ENCODE measurements around the gene CHD1.

DNA sequence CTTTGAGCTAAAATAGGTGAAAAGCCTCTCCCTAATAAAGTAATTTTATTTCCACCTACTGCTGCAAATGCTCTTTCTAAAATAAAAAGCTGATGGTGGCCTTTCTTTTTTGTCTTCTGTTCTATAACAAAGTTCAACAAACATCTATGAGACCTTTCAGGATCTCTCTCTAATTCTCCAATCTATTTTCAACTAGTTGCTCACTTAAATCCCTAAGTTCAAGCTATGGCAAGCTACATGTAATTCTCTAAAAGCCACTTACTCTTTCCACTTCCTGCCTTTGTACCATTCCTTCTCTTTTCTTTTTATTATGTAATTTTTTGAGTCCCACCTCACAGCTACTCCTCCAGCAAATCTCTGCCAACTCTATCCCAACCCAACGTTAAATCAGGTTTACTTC lies 20.9 kb downstream of the CHD1 start:
- no peak for TF ChIP-seq CDX4 (CRISPR knock-in tag; IDR thresholded peaks at IDR 0.05; ENCODE audit: borderline replicate concordance)
- no peak for TF ChIP-seq CTCF (IDR thresholded peaks at IDR 0.05)
- TF ChIP-seq, protein P1, sequence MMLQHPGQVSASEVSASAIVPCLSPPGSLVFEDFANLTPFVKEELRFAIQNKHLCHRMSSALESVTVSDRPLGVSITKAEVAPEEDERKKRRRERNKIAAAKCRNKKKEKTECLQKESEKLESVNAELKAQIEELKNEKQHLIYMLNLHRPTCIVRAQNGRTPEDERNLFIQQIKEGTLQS (CRISPR knock-in tag; conservative IDR thresholded peaks at IDR 0.05): no peak
- no peak for TF ChIP-seq ZNF232 (CRISPR knock-in tag; IDR thresholded peaks at IDR 0.05)
- no peak for TF ChIP-seq MYBL2 (CRISPR knock-in tag; IDR thresholded peaks at IDR 0.05)
- no peak for TF ChIP-seq IRF2 (CRISPR knock-in tag; IDR thresholded peaks at IDR 0.05; ENCODE audit: borderline replicate concordance, low read depth)
- TF ChIP-seq, protein P2, sequence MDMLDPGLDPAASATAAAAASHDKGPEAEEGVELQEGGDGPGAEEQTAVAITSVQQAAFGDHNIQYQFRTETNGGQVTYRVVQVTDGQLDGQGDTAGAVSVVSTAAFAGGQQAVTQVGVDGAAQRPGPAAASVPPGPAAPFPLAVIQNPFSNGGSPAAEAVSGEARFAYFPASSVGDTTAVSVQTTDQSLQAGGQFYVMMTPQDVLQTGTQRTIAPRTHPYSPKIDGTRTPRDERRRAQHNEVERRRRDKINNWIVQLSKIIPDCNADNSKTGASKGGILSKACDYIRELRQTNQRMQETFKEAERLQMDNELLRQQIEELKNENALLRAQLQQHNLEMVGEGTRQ (CRISPR knock-in tag; IDR thresholded peaks at IDR 0.05): no peak
- no peak for TF ChIP-seq NR2C2 (CRISPR knock-in tag; IDR thresholded peaks at IDR 0.05)

All from WTC11 (cell line).